ENCODE data around the gene JMJD1C.
A peak's percentile ranks its signal among the peaks of the same experiment; 100 is the strongest.

JMJD1C gene

DNA sequence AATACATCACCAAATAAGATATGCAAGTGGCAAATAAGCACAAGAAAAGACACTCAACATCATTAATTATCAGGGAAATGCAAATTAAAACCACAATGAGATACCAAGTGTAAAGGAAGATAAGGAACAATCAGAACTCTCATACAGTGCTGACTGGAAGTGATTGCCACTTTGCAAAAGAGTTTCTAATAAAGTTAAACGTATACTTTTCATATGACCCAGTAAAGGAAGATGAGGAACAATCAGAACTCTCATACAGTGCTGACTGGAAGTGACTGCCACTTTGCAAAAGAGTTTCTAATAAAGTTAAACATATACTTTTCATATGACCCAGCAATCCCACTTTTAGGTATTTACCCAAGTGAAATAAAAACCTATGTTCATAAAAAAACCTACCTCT lies 12.2 kb upstream of the JMJD1C start:
- ATAC-seq = no peak

DNA sequence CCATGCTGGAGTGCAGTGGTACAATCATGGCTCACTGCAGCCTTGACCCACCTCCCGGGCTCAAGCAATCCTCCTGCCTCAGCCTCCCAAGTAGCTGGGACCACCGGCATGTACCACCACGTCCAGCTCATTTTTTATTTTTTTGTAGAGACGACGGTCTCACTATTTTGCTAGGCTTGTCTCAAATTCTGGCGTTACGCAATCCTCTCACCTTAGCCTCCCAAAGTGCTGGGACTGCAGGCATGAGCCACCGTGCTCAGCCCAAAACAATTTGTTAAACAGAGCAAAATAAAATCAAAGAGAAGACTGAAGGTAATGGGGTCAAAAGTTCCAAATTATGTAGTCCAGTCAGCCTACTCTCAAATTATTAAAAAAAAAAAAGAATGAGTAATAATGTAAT lies 8.7 kb upstream of the JMJD1C start:
- ATAC-seq = no peak

DNA sequence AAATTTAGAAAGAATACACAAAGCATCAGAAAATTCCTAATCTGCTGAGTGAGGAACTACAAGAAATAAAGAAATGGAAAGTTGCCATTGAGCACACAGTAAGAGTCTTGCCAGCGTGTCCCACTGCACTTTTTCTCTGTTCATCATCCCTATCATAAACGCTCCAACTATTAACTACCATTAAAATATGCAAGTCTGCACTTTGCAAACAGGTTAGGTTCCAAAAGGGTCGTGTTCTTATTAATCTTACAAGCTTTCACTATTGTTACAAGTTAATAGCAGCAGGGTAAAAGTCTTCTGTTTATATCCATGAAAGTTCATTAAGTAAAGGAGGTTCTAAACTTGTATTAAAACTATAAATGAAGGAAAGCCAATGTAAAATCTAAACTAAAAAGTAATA lies 5.2 kb upstream of the JMJD1C start:
- ATAC-seq = no peak

DNA sequence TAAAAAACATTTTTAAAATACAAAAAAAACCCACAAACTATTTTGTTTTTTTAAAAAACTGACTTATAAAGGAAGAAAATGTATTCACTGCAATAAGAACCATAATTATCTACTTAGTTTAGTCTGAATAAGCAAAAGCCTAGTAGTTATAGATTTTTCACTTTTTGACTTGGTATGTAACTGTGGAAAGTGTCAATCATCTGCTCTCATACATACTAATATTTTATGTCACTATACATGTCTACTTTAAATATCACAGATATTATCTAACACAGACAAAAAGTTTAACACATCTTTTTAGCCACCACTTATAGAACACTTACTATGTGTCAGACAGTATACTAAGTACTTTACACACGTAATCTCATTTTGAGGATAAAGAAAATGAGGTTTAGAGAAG lies 3.2 kb upstream of the JMJD1C start:
- ATAC-seq = no peak

DNA sequence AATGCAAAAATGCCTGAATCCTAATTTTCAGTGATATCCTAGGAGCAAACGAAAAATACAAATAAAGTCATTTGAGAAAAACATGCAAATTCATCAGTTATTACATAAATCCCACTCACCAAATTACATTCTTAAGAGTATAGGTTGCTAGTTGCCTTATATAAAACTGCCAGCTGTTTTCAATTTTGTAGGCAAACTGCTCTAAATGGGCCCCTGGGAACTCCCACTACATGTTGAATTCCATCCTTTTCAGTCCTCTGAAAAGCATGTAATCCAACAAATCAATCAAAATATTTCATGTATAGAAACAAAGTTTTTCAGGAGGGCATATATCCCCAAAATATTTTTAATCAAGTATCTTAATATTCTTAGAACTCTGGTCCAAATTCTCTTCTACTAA lies 2.1 kb upstream of the JMJD1C start:
- no peak for ATAC-seq

DNA sequence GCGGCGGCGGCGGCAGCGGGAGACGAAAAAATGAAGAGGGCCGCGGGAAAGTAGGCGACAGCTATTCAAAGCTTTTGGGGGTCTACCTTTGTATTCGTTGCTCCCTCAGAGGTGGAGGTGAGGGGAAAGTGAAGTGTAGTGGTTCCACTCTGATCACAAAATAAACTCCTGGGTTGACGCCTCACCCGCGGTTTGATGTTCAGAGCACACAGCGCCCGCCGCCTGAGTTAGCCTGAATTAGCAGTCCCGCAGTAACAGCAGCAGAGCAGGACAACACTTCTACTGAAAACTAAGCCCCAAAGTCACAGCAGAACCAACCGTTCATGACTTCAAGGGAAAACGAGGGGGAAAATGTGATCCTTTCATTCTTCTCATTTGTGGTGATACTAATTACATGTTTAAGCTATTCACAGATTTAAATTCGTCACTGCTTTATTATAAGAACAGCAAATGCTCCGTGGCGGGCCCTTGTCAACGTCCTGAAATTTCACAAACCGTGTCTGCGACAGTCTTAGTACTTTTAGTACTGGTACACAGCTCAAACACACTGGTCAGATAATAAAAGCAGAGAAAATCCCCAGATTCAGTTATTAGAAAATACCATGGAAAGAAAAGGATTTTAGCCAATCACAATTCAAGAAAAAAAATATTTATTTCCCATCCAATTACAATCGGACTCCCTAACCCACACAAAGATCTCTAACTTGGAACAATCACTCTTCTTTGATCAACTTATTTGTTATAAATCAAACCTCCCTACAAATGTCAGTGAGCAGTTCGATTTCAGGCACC lies 563 bp upstream of the JMJD1C start:
- ATAC-seq = peak in 1 of 2 donors; percentile 7

DNA sequence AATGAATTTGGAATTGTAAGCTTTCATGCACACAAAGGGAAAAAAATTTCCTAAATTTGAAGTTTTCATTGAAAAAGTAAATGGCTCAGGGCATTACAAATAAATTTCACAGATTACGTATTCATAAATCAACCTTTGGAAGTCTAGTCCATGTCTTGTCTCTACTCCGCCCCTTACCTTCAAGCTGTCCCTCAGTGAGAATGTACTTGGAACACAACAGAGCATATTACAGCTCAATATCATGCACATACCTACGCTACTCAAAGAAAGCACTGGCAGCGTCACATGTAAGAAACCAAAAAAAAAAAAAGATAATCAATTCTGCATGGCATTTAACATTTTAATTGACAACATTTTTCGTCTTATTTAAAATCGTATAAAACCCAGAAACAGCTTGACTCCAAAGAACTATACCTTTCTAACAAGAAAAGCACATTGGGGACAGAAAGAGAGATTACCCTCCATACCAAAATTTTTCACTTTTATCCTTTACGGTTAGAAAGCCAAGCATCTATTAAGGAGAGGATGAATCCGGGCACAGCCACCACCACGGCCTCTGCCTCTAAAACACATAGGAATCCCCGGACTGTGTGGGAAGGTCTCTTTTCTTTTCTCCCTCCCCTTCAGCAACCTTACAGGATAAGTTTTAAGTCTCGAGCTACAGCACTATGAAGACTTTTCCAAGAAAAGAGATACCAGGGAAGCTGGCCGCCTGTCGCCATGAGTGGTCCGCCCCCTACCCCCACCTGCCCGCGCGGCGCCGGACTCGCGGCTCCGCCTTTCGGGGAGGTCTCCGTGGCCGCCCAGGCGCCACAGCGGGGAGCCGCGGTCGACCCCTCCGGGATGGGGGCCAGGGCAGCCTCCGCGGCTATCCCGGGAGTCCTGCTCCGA lies 1.1 kb downstream of the JMJD1C start:
- ATAC-seq = peak; percentile 39 to 46

DNA sequence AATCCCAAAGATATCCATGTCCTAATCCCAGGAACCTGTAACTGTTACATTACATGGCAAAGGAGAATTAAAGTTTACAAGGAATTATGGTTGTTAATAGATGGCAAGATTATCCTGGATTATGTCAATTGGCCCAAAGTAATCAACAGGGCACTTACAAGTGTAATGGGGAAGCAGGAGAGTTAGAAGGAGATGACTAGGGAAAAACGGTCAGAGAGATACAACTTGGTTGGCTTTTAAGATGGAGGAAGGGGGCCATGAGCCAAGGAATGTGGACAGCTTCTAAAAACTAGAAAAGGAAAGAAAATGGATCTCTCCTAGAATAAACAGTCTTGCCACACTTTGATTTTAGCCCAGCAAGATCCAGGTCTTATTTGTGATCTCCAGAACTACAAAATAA lies 3.3 kb downstream of the JMJD1C start:
- no peak for ATAC-seq

DNA sequence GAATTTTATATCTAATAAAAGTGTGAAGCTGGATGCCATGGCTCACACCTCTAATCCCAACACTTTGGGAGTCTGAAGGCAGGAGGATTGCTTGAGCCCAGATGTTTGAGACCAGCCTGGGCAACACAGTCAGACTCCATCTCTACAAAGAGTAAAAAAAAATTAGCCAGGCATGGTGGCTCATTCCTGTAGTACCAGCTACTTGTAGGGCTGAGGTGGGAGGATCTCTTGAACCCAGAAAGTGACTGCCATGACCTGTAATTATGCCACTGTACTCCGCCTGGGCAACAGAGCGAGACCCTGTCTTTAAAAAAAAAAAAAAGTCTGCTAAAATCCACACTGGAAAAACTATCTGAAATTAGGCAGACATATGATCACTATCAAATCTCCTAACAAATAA lies 7.6 kb downstream of the JMJD1C start:
- no peak for ATAC-seq

DNA sequence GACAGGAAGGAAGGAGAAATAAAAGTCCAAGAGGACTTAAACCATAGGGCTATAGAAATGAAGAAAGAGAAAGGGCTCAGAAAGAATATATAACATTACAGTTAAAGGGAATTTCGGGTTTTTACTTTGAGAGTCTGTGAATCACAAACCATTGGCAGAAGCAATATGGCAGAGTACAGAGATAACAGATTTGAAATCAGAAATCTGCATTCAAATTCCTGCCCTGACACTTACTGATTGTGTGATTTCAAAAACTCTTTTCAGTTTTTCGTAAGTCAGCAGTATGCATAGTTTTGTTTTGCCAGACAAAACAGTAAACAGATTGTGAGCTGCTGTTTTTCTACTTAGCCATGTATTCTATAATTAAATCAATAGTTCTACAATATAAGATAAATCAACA lies 8.2 kb downstream of the JMJD1C start:
- no peak for ATAC-seq

DNA sequence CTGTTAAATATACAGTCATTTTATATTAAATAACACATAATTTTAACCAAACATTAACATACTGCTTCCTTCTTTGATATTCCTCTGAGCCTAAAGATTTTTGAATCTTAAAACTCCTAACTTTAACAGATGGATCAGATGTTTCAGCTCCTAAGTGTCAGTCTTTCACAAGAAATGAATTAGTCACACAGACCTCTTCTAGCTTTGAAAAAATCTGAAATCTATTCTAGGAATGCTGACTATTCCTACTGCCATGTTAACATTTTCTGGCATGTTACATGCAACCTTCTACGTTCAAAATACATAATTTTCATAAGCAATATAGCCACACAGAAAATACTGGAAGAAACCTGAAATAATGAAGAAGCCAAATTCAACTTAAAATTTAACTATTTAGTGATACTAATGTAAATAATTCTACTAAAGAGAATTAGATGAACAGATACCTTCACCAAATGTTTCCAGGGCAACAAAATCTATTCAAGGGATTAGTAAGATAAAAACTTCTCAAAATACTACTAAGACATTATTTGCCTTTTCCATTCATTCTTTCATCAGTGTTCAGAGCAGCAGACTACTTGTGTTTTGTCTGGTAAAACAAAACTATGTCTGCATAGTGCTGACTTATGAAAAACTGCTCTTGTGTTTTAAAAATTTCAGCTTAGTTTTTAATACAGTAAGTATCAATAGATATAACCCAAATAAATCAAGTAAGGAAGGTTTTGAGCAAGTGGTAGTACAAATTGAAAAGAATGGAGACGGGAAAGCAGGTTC lies 9.2 kb downstream of the JMJD1C start:
- no peak for ATAC-seq

DNA sequence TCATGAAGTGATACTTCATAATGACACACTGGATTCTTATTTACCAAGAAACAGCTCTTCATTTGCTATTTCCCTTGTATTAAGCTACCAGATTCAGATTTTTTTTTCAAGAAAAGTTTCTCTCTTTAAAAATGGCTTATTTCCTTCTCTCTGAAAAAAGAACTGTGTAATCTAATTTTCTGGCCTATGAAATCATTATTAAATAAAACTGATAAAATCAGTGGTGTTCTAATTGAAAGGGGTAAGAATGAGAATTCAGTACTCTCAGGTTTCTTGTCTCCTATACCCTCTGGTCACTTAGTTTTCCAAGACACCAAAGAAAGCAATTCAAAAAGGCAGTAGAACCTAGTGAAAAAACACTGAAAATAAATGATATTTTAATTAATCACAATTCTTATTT lies 10.3 kb downstream of the JMJD1C start:
- ATAC-seq = no peak

DNA sequence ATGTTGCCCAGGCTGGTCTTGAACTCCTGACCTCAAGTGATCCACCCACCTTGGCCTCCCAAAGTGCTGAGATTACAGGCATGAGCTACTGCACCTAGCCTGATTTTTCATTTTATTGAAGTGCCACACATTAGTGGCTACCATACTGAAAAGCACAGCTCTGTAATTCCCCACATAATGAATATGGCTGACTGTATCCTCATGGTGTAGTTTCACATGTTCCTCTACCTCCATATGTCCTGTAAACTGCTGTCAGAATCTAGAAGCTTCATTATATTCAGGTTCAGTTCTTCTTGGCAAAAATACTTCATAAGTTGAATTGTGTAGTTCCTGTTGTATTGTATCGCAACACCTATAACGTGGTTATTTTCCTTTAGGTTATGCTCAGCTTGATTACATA lies 11.1 kb downstream of the JMJD1C start:
- no peak for ATAC-seq

DNA sequence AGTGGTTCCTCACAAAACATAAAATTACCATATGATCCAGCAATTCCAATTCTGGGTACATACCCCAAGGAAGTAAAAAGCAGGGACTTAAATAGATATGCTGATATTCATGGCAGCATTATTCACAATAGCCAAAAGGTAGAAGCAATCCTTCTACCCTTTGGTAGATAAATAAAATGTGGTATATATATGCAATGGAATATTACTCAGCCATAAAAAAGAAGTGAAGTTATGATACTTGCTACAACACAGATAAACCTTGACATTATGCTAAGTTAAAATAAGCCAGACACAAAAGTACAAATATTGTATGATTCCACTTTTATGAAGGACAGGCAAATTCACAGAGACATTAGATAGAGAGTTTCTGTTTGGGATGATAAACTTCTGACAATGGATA lies 13.3 kb downstream of the JMJD1C start:
- no peak for ATAC-seq

DNA sequence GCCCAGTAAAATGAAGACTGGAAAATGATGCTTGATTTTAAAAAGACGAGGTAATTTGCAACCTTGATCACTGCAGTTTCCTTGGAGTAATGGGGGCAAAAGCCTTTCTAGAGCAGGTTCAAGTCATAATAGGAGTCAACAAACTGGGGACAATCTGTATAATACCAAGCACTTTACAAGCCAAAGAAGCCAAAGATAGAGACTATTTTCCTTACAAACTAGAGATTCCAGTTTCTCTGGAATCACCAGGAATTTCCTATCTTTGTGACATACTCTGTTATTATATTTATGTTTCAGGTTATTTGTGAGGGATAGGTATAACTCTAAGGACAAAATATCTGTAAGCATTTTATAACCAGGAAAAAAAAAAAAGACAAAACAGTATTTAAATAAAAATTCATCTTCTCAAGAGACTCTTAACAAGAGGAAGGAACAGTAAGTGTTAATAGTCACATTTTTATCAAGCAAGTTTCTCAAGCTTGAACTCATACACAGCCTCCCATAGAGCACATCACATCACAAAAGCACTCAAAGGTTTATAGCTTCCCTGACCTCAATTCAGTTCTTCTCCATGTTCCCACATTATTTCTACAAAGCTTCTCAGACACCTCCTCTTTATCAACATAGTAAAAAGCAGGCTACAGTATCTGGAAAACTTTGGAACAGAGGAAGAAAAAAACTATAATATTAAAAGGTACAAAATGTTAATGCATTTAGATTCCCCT lies 18.9 kb downstream of the JMJD1C start:
- ATAC-seq = no peak

DNA sequence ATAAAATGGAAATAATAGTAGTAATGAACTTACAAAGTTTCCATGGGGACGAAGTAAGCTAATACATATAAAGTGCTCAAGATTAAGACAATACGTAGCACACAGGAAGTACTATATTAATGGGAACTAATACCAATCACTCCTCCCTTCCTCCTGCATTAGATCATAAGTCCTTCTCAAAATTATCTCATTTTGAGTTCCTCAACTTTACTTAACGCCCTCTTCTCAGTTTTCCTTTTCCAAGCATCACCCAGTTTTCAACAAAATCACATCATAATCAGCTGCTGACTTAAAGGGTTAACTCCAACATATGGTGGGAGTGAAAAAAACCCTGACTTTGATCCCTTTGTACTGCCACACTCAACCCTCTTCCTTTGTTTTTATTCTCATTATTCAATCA lies 24.4 kb downstream of the JMJD1C start:
- ATAC-seq = no peak

DNA sequence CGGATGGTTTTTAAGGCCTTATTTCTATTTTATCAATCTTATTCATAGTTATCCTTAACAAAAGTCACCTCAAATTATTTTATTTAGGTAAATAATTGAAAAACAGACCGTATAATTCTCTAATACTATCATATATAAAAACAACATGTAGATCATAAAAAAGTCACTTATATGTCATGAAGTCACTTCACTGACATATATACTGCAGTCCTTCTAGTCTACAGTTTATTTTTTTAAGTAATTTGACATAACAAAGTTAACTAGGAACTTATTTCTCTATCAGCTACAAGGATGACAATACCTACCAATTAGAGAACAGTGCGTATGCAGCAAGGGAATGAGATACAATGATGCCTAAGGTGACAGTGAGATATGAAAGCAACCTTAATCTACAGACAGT lies 26.2 kb downstream of the JMJD1C start:
- no peak for ATAC-seq

DNA sequence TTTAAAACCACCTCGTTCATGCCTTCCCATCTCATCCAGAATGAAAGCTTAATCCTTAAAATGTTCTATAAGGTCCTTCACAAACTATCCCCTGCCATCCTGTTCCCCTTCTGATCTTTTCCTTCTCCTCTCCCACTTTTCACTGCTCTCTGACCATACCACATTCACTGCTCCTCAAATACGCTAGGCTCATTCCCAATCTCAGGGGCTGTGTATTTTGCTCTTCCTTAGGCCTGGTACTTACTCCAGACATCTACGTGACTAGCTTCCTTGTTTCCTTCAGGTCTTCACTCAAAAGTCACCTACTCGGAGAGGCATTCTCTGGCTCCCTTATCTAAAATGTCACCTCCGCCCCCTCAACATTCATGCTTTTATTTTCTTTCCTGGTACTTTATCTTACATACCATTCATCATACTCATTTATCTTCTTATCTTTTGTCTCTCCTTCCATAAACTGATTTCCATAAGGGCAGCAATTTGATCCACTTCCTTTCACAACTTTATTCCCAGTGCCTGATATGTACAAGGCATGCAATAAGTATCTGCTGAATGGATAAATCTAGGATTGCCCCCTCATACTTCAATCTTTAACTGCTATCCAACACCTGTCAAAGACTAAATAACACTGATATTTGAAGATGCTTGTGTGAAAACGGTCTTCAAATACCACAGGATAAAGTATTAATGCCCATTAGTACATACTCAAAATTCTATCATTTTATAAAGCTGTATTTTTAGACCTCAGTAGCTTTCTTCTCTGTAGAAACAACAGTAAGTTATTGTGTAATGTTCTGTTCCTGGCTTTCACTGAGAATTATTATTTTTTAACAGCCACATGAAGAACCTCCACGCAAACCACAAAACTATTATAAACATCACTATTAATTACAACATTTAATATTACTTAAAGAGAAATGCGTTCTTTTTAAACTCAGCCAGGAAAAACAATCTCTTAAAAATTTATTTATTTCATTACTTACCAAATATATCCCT lies 27.0 kb downstream of the JMJD1C start:
- ATAC-seq = no peak

DNA sequence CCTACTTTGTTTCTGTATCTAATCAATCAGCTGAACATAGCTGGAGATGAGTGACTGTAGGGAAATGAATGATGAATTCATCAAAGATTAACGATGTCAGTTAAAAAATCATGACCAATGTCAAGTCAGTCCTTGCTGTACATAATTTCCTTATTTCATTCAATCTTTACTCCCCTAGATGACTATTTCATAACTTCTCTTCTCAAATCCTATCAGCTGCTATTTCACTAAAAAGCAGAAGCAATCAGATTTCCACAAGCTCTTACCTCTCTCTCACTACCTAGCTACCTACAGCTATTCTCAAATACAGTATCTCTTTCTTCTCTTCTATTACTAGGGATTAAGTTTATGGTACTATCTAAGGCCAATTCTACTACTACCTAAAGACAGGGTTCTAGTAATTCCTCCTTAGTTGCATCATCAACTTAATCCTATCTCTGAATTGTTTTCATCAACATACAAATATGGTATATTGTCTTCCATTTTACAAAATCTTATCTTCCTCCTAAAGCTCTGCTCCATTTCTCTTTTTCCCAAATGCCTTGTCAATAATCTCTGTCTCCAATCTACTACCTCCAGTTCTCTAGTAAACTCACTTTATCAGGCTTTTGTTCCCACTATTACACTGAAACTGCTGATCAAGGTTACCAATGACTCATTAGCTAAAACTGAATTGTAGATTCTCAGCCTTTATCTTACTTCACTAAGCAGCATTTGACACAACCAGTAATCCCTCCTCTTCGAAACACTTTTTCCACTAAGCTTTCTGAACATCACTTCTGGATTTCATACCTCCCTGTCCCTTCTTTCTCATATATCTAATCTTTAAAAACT lies 28.4 kb downstream of the JMJD1C start:
- peak in 1 of 2 donors; percentile 41 for ATAC-seq

DNA sequence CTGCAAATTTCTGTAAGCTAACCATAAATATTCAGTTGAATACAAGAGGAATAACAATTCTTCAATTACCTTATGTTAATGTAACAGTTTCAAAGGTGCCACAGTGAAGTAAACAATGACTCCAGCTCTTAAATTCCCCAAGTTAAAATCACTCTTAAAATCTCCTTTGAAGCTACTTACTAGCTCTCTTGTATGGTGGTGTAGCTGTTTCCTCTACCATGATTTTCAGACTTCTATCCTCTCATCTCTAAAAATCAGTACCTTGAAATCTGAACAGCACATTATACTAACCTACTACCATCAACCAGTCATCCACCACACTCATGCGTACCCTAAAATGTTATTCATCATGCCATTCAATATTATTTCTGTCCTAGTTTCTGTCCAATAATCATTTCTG lies 29.6 kb downstream of the JMJD1C start:
- no peak for ATAC-seq
